Gastrocnemius medialis (tissue), 4 donors: ENCODE data around the gene ZSCAN4.

Experiments
- POLR2A ChIP-seq, 2 donors: fragments of 450-650 bp; IDR thresholded peaks; one replicate each; pipeline ENCODE4 v1.6.1; 2017; ENCODE audit warnings: antibody characterized with exemption in 2 of 2, mild to moderate bottlenecking in 2 of 2, moderate library complexity in 2 of 2
- TF ChIP-seq, protein P1 (sequence below), 5 experiments: fragments of 450-650 bp in 3 of 5; fragments of 200-600 bp in 2 of 5; sonication (generic) in 2 of 5; IDR thresholded peaks in 4 of 5; conservative IDR thresholded peaks in 1 of 5; 1 replicate in 4 of 5; 2 replicates in 1 of 5; pipeline ENCODE4 v1.5.1; 2016 to 2019; ENCODE audit warnings: antibody characterized with exemption in 5 of 5, mild to moderate bottlenecking in 3 of 5, moderate library complexity in 3 of 5

GRCh38 chr19:57632987-57633831 is 35.5 kb upstream of the ZSCAN4 start, which contains the start of gene ZNF211:
- TF ChIP-seq POLR2A (IDR thresholded peaks at IDR 0.05), result no peak
- TF ChIP-seq, protein P1, sequence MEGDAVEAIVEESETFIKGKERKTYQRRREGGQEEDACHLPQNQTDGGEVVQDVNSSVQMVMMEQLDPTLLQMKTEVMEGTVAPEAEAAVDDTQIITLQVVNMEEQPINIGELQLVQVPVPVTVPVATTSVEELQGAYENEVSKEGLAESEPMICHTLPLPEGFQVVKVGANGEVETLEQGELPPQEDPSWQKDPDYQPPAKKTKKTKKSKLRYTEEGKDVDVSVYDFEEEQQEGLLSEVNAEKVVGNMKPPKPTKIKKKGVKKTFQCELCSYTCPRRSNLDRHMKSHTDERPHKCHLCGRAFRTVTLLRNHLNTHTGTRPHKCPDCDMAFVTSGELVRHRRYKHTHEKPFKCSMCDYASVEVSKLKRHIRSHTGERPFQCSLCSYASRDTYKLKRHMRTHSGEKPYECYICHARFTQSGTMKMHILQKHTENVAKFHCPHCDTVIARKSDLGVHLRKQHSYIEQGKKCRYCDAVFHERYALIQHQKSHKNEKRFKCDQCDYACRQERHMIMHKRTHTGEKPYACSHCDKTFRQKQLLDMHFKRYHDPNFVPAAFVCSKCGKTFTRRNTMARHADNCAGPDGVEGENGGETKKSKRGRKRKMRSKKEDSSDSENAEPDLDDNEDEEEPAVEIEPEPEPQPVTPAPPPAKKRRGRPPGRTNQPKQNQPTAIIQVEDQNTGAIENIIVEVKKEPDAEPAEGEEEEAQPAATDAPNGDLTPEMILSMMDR (IDR thresholded peaks at IDR 0.05 in 4 of 5, conservative IDR thresholded peaks at IDR 0.05 in 1 of 5), result no peak
